GM23338 (cell line): ENCODE data around the gene CNN3. TPM values are rescaled to one million over a fixed set of nuclear protein-coding genes. Genes with fewer than 3 reads are reported as not detected.

ENCODE experiments used
- ATAC-seq: fragments of 200-7000 bp; cut with Tn5 transposase; 3 replicates; pipeline ENCODE4 v1.9.1; 2020
- DNase-seq: peaks from one replicate; pipeline ENCODE4 v3.0.0-alpha.2; 2015; ENCODE audit warnings: low spot score
- H2AFZ ChIP-seq: fragments of 200-600 bp; sonication (generic); 2 replicates; pipeline ENCODE4 v1.8.0; 2016; ENCODE audit warnings: antibody characterized with exemption, mild to moderate bottlenecking, moderate library complexity
- H3F3A ChIP-seq: fragments of 200-600 bp; sonication (generic); replicated peaks from 2 replicates; pipeline ENCODE4 v1.8.0; 2017; ENCODE audit warnings: antibody characterized with exemption, mixed run types, low read depth
- H3K27ac ChIP-seq: fragments of 200-600 bp; sonication (generic); 2 replicates; pipeline ENCODE4 v1.6.1; 2016; ENCODE audit warnings: low read depth
- H3K27me3 ChIP-seq: fragments of 200-600 bp; sonication (generic); 2 replicates; pipeline ENCODE4 v1.8.0; 2016; ENCODE audit warnings: mild to moderate bottlenecking, mixed run types, moderate library complexity; ENCODE audit not compliant: insufficient read depth
- H3K36me3 ChIP-seq: fragments of 200-600 bp; sonication (generic); 2 replicates; pipeline ENCODE4 v1.8.0; 2016; ENCODE audit warnings: mild to moderate bottlenecking; ENCODE audit not compliant: insufficient read depth
- H3K4me1 ChIP-seq: fragments of 200-600 bp; sonication (generic); 2 replicates; pipeline ENCODE4 v1.8.0; 2016; ENCODE audit warnings: mild to moderate bottlenecking, moderate library complexity; ENCODE audit not compliant: insufficient read depth
- H3K4me2 ChIP-seq: fragments of 200-600 bp; sonication (generic); 2 replicates; pipeline ENCODE4 v1.7.1; 2017; ENCODE audit warnings: mixed run types
- H3K4me3 ChIP-seq: fragments of 200-600 bp; sonication (generic); 2 replicates; pipeline ENCODE4 v1.6.1; 2016; ENCODE audit warnings: mixed run types
- H3K79me2 ChIP-seq: fragments of 200-600 bp; sonication (generic); replicated peaks from 2 replicates; pipeline ENCODE4 v1.8.0; 2017; ENCODE audit warnings: mild to moderate bottlenecking; ENCODE audit not compliant: insufficient read depth
- H3K9me2 ChIP-seq: fragments of 200-600 bp; sonication (generic); 2 replicates; pipeline ENCODE4 v1.8.0; 2017; ENCODE audit not compliant: insufficient read depth
- H4K20me1 ChIP-seq: fragments of 200-600 bp; sonication (generic); replicated peaks from 2 replicates; pipeline ENCODE4 v1.8.0; 2017; ENCODE audit warnings: mild to moderate bottlenecking; ENCODE audit not compliant: insufficient read depth
- H3K27ac Mint-ChIP-seq: 2 replicates; pipeline ENCODE4 v1.8.0; 2020; ENCODE audit warnings: inconsistent platforms, mild to moderate bottlenecking, moderate library complexity, mixed read lengths
- H3K27me3 Mint-ChIP-seq: 3 replicates; pipeline ENCODE4 v1.8.0; 2022; ENCODE audit warnings: low read depth, mild to moderate bottlenecking, moderate library complexity, mixed read lengths, inconsistent platforms; ENCODE audit not compliant: insufficient read depth, poor library complexity
- H3K36me3 Mint-ChIP-seq: 3 replicates; pipeline ENCODE4 v1.8.0; 2021; ENCODE audit warnings: low read depth, mild to moderate bottlenecking, inconsistent platforms, moderate library complexity, mixed read lengths
- H3K4me1 Mint-ChIP-seq: 3 replicates; pipeline ENCODE4 v1.8.0; 2020; ENCODE audit warnings: mild to moderate bottlenecking, inconsistent platforms, mixed read lengths
- H3K4me3 Mint-ChIP-seq: 3 replicates; pipeline ENCODE4 v1.8.0; 2021; ENCODE audit warnings: moderate library complexity, mild to moderate bottlenecking, inconsistent platforms, mixed read lengths
- H3K9me3 Mint-ChIP-seq: 3 replicates; pipeline ENCODE4 v1.8.0; 2020; ENCODE audit warnings: moderate library complexity, mild to moderate bottlenecking, inconsistent platforms, mixed read lengths
- CREB1 ChIP-seq: fragments of 250-450 bp; sonication (Bioruptor Pico); IDR thresholded peaks from 2 replicates; pipeline ENCODE4 v1.5.0; 2020; ENCODE audit warnings: low read depth, mild to moderate bottlenecking, moderate library complexity
- CTCF ChIP-seq, 2 experiments: fragments of 200-600 bp in 1 of 2; sonication (generic) in 1 of 2; conservative IDR thresholded peaks; 2 replicates each; pipeline versions ENCODE4 v1.5.1 to v1.6.1; 2016 to 2017; ENCODE audit warnings: antibody characterized with exemption in 2 of 2, low read depth in 2 of 2, mild to moderate bottlenecking in 2 of 2, moderate library complexity in 1 of 2
- ETS1 ChIP-seq: IDR thresholded peaks from 2 replicates; pipeline ENCODE4 v1.6.1; 2016; ENCODE audit warnings: antibody characterized with exemption
- EZH2 ChIP-seq: fragments of 200-600 bp; sonication (generic); IDR thresholded peaks from one replicate; pipeline ENCODE4 v1.8.0; 2017; ENCODE audit warnings: antibody characterized with exemption, mild to moderate bottlenecking, low read depth; ENCODE audit not compliant: unreplicated experiment
- EZH2phosphoT487 ChIP-seq: fragments of 200-600 bp; sonication (generic); IDR thresholded peaks from one replicate; pipeline ENCODE4 v1.8.1; 2018; ENCODE audit warnings: antibody characterized with exemption; ENCODE audit not compliant: unreplicated experiment
- JUNB ChIP-seq: IDR thresholded peaks from one replicate; pipeline ENCODE4 v1.6.1; 2016; ENCODE audit warnings: antibody characterized with exemption; ENCODE audit not compliant: unreplicated experiment
- NANOG ChIP-seq: IDR thresholded peaks from 2 replicates; pipeline ENCODE4 v1.6.1; 2016; ENCODE audit warnings: antibody characterized with exemption, borderline replicate concordance
- REST ChIP-seq: IDR thresholded peaks from one replicate; pipeline ENCODE4 v1.6.1; 2018; ENCODE audit warnings: antibody characterized with exemption; ENCODE audit not compliant: unreplicated experiment
- STAT1 ChIP-seq: IDR thresholded peaks from one replicate; pipeline ENCODE4 v1.6.1; 2016; ENCODE audit warnings: antibody characterized with exemption; ENCODE audit not compliant: unreplicated experiment
- ZNF114 ChIP-seq: fragments of 250-450 bp; sonication (Bioruptor Pico); IDR thresholded peaks from 2 replicates; pipeline ENCODE4 v1.5.0; 2020; ENCODE audit warnings: mild to moderate bottlenecking, moderate library complexity
- ZNF331 ChIP-seq: fragments of 250-450 bp; sonication (Bioruptor Pico); IDR thresholded peaks from 2 replicates; pipeline ENCODE4 v1.5.0; 2020; ENCODE audit warnings: low read depth, mild to moderate bottlenecking, moderate library complexity
- polyA plus RNA-seq: library from polyadenylated mRNA; unstranded; fragments of >200 nt; fragmentation: Nextera tagmentation; extraction: Ambion mirVana; gene quantifications from 2 replicates; pipeline ENCODE4 v1.2.1, GENCODE V29; 2016
- total RNA-seq: library from RNA; depleted of rRNA; stranded (reverse); fragments of >200 nt; shearing (Covaris generic); gene quantifications from 2 replicates; pipeline ENCODE4 v1.2.3, GENCODE V29; 2014

CNN3 gene
- total and polyA plus RNA-seq, 2 experiments from 2014 or later = 220 to 312 TPM

GRCh38 chr1:94951046-94951445 lies 24.1 kb upstream of the CNN3 start:
- Histone ChIP-seq H3K4me2 (no peak overlapping the region), H3K9me2 (no peaks in the 10 kb centered on the region), H3K27ac (no peak overlapping the region), H3K4me3 (no peak overlapping the region), H3K4me1 (peaks cover 12% of the 10 kb centered on the region), H3K27me3 (no peaks in the 10 kb centered on the region), H3K79me2 (no peaks in the 10 kb centered on the region), H4K20me1 (no peaks in the 10 kb centered on the region), H3K36me3 (no peaks in the 10 kb centered on the region), H2AFZ (no peak overlapping the region), H3F3A (no peaks in the 10 kb centered on the region)
- ATAC-seq = no peak
- DNase-seq = no peak
- peaks cover 6% of the 10 kb centered on the region for H3K27me3 Mint-ChIP-seq
- H3K27ac Mint-ChIP-seq = no peak overlapping the region
- H3K9me3 Mint-ChIP-seq = no peaks in the 10 kb centered on the region
- no peak overlapping the region for H3K4me3 Mint-ChIP-seq
- peaks cover 12% of the 10 kb centered on the region for H3K4me1 Mint-ChIP-seq
- TF ChIP-seq ETS1 = no peak
- H3K36me3 Mint-ChIP-seq = no peaks in the 10 kb centered on the region; the same call in 2 of the 3 replicates

GRCh38 chr1:94949681-94950661 lies 23.1 kb upstream of the CNN3 start:
- H3K36me3 Mint-ChIP-seq = no peaks in the 10 kb centered on the region; the same call in 2 of the 3 replicates
- no peaks in the 10 kb centered on the region for H3K9me2 ChIP-seq
- H3K4me3 ChIP-seq = no peak overlapping the region
- no peak overlapping the region for H3K4me2 ChIP-seq
- ATAC-seq (no peak), DNase-seq (no peak)
- no peak overlapping the region for H2AFZ ChIP-seq
- H3K27me3 ChIP-seq = no peaks in the 10 kb centered on the region
- no peak overlapping the region for H3K4me3 Mint-ChIP-seq
- no peak overlapping the region for H3K27ac ChIP-seq
- H3K79me2 ChIP-seq = no peaks in the 10 kb centered on the region
- H3K27me3 Mint-ChIP-seq = peaks cover 6% of the 10 kb centered on the region
- no peaks in the 10 kb centered on the region for H3K9me3 Mint-ChIP-seq
- H4K20me1 ChIP-seq = no peaks in the 10 kb centered on the region
- H3K4me1 Mint-ChIP-seq = peaks cover 10% of the 10 kb centered on the region
- TF ChIP-seq CREB1 (CRISPR knock-in tag) (no peak), NANOG (no peak), ZNF114 (no peak), STAT1 (no peak), EZH2phosphoT487 (no peak), ZNF331 (CRISPR knock-in tag) (no peak), REST (no peak), JUNB (no peak), CTCF (conservative IDR thresholded peaks at IDR 0.05; ENCODE audit: low read depth in 2 of 2) (no peak), EZH2 (no peak)
- no peak overlapping the region for H3K27ac Mint-ChIP-seq
- no peaks in the 10 kb centered on the region for H3F3A ChIP-seq
- H3K4me1 ChIP-seq = peaks cover 10% of the 10 kb centered on the region
- no peaks in the 10 kb centered on the region for H3K36me3 ChIP-seq
